Liver (tissue), 3 donors: ENCODE measurements around the gene FKBP6.

Experiments used
- CTCF ChIP-seq: fragments of 150-350 bp; IDR thresholded peaks from 2 replicates; pipeline ENCODE4 v1.5.1; 2017; ENCODE audit warnings: improper control_type of control experiment, low read depth, low read length; ENCODE audit not compliant: missing input control
- EGR1 ChIP-seq, 2 donors: IDR thresholded peaks; 2 replicates each; pipeline ENCODE4 v1.6.1; 2016 to 2018; ENCODE audit warnings: antibody characterized with exemption in 2 of 2, low read depth in 2 of 2
- FOXA2 ChIP-seq: IDR thresholded peaks from 2 replicates; pipeline ENCODE4 v1.6.1; 2016; ENCODE audit warnings: antibody characterized with exemption
- JUND ChIP-seq, 2 donors: IDR thresholded peaks; 2 replicates each; pipeline ENCODE4 v1.6.1; 2016; ENCODE audit warnings: antibody characterized with exemption in 2 of 2
- MAX ChIP-seq: IDR thresholded peaks from 2 replicates; pipeline ENCODE4 v1.6.1; 2016; ENCODE audit warnings: antibody characterized with exemption
- NR2F2 ChIP-seq: IDR thresholded peaks from 2 replicates; pipeline ENCODE4 v1.6.1; 2016; ENCODE audit warnings: antibody characterized with exemption
- REST ChIP-seq: IDR thresholded peaks from 2 replicates; pipeline ENCODE4 v1.6.1; 2016; ENCODE audit warnings: antibody characterized with exemption, mild to moderate bottlenecking
- SP1 ChIP-seq: IDR thresholded peaks from 2 replicates; pipeline ENCODE4 v1.6.1; 2018; ENCODE audit warnings: antibody characterized with exemption, mild to moderate bottlenecking
- TAF1 ChIP-seq: conservative IDR thresholded peaks from 2 replicates; pipeline ENCODE4 v1.6.1; 2016; ENCODE audit warnings: antibody characterized with exemption, mild to moderate bottlenecking
- YY1 ChIP-seq: IDR thresholded peaks from 2 replicates; pipeline ENCODE4 v1.6.1; 2016; ENCODE audit warnings: antibody characterized with exemption, mild to moderate bottlenecking
- ZBTB33 ChIP-seq: IDR thresholded peaks from 2 replicates; pipeline ENCODE4 v1.6.1; 2016; ENCODE audit warnings: antibody characterized with exemption
- TF ChIP-seq, protein P1 (sequence below): IDR thresholded peaks from 2 replicates; pipeline ENCODE4 v1.6.1; 2016; ENCODE audit warnings: antibody characterized with exemption
- donor health status: healthy.
- donor health status: healthy.

- peak; percentile 63 for TF ChIP-seq CTCF
- TF ChIP-seq MAX: no peak
- TF ChIP-seq ZBTB33: no peak
- no peak for TF ChIP-seq TAF1
- no peak for TF ChIP-seq SP1
- TF ChIP-seq REST: no peak
- no peak for TF ChIP-seq YY1
- TF ChIP-seq FOXA2: no peak
- no peak for TF ChIP-seq JUND (IDR thresholded peaks at IDR 0.05)
- no peak for TF ChIP-seq NR2F2
- no peak for TF ChIP-seq EGR1 (IDR thresholded peaks at IDR 0.05; ENCODE audit: low read depth in 2 of 2)
- TF ChIP-seq, protein P1, sequence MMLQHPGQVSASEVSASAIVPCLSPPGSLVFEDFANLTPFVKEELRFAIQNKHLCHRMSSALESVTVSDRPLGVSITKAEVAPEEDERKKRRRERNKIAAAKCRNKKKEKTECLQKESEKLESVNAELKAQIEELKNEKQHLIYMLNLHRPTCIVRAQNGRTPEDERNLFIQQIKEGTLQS: no peak
Measured at GRCh38 chr7:73342645-73343044, 14.7 kb downstream of the FKBP6 start.
